GM21447 (cell line): Measurements from ENCODE around the gene GNAS-AS1.

Experiments used
- ATAC-seq: cut with Tn5 transposase; IDR thresholded peaks from one replicate; pipeline ENCODE4 v1.9.1; 2021; ENCODE audit not compliant: unreplicated experiment

Gene GNAS-AS1

DNA sequence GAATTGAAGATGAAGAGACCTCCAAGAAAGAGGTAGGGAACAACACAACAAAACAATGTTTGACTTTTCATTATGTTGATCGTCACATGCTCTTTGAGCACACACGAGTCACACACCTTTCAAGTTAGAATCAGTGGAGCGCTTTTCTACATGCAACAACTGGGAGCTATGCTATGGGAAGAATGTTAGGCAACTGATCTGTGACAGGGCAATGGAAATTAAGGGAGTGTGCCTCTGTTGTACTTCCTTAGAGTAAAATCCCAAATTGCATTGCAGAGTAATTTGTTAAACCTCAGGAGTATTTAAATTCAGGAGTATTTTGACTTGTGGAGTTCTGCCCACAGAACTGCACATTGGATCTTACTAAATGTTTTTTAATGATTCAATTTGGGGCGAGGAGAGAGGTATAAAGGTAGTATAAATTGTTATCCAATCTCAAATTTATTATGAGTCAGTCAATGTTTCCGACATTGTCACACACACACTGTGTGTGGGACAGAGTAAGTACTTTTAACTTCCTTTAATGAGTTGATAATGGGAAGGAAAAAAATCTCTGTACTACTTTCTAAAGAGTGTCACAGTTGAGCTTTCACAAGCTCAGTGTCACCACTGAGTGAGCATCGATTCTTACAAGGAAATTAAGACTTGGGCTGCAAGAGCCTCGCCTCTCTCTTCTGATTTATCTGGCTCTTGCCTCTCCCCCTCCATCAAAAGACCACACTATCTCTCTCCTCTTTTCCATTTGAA is 12.5 kb upstream of the GNAS-AS1 start:
- ATAC-seq = no peak

DNA sequence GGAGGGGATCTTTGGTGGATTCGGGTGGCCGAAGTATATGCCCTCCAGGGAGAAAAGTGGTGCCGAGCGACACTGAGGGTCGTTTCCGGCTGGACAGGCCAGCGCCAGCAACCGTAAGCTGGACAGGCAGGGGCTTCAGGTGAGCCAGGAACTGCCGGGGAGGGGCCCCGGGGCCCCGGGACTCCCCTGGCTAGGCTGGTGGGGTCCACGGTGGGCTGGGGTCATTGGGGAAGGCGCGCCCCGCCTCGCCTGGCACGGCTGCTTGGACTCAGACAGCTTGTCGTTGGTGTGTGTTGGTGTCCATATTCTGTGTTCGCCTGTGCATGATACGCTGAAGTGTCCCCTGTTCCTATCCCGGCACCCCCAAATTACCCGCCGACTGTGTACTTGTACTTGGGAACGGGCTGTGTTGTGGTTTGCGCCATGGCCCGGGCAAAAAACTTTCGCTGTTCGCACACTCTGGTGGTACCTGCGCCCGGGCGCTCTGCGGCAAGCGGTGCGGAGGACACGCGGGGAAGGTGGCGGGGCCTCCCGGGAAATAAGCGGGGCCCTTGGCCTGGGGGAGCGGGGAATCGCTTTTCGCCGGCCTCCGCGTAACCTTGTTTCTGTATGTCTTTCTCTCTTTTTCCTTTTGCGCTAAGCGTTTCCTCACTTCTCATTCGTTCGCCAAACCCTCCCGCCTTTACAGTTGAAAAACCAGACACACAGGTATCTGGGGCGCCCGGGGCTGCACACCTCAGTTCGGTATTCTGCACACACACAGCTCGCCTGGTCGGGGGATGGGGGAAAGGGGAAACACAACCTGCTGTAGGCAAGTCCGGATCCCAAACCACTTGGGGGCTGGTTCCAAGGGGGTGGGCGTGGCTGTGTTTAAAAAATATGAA is 5.0 kb upstream of the GNAS-AS1 start:
- no peak for ATAC-seq

DNA sequence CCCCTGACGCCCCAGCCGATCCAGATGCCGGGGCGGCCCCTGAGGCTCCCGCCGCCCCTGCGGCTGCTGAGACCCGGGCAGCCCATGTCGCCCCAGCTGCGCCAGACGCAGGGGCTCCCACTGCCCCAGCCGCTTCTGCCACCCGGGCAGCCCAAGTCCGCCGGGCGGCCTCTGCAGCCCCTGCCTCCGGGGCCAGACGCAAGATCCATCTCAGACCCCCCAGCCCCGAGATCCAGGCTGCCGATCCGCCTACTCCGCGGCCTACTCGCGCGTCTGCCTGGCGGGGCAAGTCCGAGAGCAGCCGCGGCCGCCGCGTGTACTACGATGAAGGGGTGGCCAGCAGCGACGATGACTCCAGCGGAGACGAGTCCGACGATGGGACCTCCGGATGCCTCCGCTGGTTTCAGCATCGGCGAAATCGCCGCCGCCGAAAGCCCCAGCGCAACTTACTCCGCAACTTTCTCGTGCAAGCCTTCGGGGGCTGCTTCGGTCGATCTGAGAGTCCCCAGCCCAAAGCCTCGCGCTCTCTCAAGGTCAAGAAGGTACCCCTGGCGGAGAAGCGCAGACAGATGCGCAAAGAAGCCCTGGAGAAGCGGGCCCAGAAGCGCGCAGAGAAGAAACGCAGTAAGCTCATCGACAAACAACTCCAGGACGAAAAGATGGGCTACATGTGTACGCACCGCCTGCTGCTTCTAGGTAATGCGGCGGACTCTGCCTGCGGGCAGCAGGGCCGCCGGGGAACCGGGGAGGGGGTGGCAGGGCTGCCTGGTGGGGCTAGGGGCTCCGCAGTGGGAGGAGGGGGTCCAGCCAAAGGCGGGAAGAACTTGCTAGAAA is 4.2 kb upstream of the GNAS-AS1 start:
- ATAC-seq = no peak

DNA sequence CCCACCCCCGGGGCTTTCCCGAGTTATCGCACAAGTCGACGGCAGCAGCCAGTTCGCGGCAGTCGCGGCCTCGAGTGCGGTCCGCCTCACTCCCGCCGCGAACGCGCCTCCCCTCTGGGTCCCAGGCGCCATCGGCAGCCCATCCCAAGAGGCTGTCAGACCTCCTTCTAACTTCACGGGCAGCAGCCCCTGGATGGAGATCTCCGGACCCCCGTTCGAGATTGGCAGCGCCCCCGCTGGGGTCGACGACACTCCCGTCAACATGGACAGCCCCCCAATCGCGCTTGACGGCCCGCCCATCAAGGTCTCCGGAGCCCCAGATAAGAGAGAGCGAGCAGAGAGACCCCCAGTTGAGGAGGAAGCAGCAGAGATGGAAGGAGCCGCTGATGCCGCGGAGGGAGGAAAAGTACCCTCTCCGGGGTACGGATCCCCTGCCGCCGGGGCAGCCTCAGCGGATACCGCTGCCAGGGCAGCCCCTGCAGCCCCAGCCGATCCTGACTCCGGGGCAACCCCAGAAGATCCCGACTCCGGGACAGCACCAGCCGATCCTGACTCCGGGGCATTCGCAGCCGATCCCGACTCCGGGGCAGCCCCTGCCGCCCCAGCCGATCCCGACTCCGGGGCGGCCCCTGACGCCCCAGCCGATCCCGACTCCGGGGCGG is 3.4 kb upstream of the GNAS-AS1 start:
- ATAC-seq = no peak

DNA sequence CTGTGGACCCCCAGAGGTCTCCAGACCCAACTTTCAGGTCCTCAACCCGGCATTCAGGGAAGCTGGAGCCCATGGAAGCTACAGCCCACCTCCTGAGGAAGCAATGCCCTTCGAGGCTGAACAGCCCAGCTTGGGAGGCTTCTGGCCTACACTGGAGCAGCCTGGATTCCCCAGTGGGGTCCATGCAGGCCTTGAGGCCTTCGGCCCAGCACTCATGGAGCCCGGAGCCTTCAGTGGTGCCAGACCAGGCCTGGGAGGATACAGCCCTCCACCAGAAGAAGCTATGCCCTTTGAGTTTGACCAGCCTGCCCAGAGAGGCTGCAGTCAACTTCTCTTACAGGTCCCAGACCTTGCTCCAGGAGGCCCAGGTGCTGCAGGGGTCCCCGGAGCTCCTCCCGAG is 2.8 kb upstream of the GNAS-AS1 start:
- ATAC-seq = no peak

DNA sequence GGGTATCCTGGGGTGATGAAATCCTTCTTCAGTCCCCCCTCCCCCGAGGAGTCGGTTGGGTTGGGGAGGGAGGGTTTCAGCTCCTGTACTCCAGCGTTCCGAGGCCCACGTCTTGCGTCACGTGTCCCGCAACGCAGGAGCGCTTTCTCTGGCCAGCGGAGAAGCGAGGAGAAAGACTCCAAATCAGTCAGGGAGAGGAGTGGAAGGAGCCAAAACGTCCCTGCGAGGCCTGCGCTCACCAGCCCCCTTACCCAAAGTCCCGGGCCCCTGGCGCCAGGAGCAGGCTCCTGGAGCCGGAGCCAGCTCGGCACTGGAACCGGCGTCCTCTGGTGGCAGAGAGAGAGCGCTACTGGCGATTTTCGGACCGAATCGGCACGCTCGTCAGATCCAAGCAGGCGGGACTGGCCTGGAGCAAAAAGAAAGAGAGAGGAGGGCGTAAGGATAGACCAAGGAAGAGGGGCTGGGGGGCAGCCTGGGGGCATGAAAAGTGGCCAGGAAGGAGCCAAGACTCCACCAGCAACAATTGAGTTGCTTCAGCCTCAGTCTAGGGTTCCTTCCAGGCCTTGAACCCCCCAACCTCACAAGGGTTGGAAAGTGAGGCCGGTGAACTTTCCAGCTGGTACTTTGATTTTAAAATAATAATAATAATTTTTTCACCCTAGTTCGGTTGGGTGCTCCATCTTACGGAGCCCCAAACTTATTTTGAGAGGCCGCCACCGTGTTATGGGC is 2.0 kb upstream of the GNAS-AS1 start, which contains the start of gene GNAS:
TSS of gene GNAS (plus strand) at position 174 of the 729 bp plus-strand sequence.
- no peak for ATAC-seq

DNA sequence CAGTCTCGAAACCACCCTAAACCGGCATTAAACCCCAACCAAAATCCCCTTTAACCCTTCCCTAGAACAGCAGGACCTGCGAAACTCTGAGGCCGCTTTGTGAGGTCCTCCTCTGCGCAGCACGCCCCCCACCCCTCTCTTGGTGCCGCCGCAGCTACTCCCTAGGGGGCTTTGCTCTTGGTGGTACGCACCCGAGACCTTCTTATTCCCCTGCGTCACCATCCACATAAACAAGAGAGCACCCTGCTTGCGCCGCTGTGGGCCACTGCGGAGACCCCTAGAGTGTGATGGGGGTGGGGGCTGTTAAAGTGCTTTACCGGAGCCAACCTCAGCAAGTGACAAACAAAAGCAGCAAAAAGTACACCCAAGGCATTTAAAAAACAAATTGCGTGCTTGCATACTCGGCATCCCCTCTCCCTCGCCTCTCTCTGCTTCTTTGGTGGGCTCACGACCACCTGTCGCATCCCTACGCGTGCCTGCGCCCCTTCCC is 1.3 kb upstream of the GNAS-AS1 start:
- ATAC-seq = no peak

DNA sequence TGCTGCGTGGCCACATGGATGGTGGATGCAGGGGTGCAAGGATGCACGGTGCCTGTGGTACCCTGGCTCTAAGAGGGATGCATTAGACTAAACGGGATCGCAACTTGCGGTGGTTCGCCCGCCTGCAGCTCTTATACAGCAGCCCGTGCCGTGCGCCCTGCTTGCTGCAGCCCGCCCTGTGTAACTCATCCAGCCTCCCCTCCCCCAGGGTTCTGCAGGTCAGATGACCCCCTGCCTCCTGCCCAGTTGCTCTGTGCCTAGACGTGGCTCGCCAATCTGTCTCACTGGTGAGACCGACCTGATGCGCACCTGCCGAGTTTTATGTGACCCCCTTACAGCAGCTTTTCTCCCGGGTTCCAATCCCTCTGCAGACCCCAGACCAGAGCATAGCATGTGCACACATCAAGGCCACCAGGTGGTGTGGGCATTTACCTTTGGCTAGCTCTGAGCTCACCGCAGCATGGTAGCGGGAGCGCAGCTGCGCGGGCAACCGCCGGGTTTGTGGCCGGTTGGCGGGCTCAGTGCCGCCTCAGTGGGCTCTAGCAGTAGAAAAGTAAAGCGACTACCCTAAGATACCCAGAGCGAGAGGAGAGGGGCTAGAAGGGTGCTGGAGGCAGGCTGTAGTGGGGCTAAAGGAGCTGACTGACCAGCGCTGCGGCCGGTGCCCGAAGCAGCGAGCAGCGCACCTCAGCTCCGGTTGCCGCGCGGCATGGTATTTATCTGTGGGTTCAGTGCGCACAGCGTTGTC is 693 bp upstream of the GNAS-AS1 start:
- ATAC-seq = no peak

DNA sequence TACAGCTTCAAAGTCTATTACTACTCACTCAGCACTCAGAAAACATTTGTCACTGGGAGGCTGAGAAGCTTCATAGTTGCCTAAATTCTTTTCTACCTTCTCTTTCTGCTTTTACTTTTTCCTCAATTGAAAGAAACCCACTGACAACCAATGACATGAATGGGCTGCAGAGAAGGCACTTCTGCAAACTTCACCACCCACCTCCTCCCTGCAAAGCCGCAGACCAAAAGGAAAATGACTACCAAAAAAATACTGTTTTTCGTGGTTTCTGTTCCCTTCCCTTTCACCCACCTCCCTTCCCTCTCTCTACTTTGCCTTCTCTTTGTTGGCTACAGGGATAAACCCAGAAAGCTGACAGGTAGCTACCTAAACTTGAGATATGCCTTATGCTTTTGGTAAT is 3.2 kb downstream of the GNAS-AS1 start:
- ATAC-seq = no peak

DNA sequence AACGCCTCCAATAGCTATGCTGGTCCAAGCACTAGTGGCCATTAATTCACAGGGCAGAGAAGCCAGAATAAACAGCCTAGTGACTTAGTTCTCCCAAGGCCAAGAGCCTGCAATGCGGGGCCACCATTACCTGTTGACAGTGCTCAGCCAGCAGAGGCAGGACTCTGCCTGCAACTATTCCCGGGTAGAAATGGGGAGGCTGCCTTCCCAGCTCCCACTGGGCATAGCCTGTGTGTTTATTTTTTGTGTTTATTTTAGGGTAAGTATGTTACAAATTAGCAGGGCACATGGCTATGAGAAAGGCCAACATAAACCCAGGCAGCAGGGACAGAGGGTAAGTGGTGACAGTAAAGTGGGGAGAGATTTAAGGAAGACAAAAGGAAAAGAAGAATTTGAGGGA is 5.0 kb downstream of the GNAS-AS1 start:
- ATAC-seq = no peak

DNA sequence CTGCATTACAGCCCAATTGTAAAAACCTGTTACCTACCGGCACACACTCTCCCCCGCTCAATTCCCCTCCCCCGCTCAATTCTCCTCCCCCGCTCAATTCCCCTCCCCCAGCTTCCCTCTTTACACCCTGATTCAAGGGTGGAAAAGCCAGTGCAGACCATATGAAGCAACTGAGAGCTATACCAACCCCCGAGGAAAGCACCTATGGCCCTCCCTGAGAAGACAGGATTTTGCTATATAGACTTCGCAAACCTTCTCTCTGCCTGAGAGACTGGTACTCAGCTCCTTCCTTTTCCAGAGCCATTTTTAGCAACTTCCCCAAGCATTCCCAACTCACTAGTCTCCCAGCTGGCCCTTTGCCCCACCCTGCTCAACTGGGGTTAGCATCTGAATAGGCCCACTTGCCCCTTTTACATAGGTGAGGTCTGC is 7.6 kb downstream of the GNAS-AS1 start:
- no peak for ATAC-seq

DNA sequence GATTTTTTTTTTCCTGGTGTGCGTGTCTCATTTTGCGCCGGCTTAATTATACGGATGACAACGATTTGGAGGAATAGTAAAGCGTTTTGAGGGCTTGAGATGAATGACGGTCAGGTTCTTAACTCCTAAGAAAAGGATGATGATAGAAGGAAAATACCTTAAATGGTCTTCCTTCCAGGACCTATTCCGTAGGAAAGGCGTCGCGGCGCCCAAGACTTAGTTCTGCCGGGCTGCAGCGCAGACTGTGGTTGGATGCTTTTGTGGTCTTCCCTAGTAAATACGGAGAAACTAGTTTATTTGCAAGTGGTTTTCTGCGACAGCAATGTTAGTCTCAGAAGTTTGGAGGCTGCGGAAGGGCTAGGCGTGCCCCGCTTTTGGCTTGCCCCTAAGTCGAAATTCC is 8.4 kb downstream of the GNAS-AS1 start:
- no peak for ATAC-seq

DNA sequence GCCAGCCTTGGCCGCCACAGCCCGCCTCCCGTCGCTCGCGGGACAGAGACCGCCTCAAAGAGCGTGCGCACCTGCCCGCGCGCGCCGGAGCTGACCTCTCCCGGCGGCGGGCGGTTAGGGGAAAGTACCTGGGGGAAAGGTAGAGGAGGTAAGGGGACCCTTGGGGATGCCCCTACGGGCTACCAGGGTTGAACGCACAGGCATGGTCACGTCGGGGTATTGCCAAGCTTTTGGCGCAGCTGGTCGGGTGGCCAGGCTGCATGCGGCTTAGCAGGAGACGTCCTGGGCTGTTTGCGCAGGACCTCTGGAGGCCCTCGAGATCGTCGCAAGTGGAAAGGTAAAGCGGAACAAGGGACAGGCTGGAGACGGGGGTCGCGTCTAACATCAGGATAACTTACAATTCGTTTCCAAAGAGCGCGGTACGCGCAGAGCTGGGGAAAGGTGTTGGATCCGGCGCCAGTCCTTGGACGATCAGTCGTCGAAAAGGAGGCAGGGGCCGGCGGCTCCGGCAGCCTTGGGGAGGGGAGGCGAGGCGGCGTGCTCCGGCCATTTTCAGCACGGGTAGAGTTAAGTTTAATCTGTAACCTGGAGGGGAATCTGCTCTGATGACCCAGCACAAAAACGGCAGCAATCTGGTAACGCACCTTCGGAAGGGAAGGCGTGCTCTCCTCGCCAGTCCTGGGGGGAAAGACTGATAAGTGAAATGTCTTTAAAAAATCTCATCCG is 9.0 kb downstream of the GNAS-AS1 start:
- no peak for ATAC-seq

DNA sequence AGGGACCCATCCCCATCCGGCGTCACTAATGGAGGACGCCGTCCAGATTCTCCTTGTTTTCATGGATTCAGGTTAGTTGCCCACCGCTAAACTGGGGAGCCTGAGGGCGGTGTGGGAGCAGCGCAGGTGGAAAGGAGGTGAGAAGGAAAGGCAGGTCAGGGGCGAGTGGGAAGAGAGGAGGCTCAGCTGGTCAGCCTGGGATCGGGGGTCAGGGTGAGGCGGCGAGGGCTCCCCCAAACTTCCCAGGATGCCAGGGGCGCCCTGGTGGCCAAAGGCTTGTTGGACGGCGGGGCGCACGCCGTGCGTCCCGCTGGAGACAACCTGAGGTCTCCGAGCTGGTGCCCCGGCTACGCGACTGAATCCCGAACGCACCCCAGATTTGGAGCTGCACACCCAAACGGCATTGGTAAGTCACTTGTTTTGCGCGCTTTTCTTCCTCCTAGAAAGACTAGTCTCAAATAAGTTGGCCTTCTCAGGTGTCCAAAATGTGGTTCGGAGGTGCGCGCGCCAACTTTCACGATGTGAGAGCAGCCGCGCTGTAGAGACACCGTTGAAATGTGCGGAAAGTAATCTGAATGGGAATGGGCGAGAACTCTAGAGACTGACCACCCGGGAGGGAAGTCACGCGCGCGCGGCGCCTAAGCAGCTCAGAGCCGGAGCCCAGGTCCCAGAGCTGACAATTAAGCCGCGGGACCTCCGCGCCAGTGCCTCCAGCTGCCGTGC is 9.7 kb downstream of the GNAS-AS1 start:
- no peak for ATAC-seq

DNA sequence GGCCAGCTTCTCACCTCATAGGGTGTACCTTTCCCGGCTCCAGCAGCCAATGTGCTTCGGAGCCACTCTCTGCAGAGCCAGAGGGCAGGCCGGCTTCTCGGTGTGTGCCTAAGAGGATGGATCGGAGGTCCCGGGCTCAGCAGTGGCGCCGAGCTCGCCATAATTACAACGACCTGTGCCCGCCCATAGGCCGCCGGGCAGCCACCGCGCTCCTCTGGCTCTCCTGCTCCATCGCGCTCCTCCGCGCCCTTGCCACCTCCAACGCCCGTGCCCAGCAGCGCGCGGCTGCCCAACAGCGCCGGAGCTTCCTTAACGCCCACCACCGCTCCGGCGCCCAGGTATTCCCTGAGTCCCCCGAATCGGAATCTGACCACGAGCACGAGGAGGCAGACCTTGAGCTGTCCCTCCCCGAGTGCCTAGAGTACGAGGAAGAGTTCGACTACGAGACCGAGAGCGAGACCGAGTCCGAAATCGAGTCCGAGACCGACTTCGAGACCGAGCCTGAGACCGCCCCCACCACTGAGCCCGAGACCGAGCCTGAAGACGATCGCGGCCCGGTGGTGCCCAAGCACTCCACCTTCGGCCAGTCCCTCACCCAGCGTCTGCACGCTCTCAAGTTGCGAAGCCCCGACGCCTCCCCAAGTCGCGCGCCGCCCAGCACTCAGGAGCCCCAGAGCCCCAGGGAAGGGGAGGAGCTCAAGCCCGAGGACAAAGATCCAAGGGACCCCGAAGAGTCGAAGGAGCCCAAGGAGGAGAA is 10.5 kb downstream of the GNAS-AS1 start:
- ATAC-seq = no peak

DNA sequence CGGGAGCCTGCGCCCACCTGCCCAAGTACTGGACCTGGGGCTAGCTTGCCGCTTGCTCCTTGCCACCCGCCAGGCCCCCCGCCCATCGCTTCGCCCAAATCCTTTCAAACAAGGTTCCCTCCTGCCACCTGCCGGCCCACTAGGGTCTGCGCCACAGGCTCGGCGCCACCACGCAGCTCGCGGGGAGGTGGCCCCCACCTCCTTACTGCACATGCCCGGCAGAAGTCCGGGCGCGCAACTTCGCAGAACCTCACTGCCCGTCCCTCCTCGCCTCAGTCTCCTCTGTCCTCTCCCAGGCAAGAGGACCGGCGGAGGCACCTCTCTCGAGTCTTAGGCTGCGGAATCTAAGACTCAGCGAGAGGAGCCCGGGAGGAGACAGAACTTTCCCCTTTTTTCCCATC is 11.2 kb downstream of the GNAS-AS1 start:
- no peak for ATAC-seq

DNA sequence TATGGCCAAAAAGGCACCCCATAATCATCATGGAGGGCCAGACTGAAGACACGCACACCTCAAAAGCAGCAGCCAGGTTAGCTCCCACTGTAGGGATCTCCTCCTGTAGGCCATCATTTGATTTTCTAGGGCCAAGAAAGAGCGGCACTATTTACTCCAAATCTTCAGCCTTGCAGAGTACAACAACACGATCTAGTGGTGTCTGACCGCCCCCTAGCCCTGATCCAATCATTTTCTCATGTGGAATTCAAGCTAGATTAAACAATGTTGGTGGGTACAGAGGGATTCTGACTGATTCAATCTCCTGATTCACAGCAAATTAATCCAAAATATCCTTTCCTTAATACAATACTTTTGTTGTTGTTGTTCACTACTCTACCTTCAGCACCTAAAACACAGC is 12.5 kb downstream of the GNAS-AS1 start:
- ATAC-seq = no peak
